ENCODE data around the gene TRAPPC10. TPM values are rescaled to one million over a fixed set of nuclear protein-coding genes. Genes with fewer than 3 reads are reported as not detected.
A peak's percentile ranks its signal among the peaks of the same experiment; 100 is the strongest.
"Not testable (repeated sequence)": the region's sequence is repeated elsewhere in the genome, so short reads cannot be mapped to it uniquely, and the experiment has no call there.

TRAPPC10 gene
- total RNA-seq, 1 donor from 2014 or later = 20.0 TPM

GRCh38 chr21:44090325-44090724 is 78.2 kb downstream of the TRAPPC10 start:
- DNase-seq (ENCODE audit: low read depth) = no peak
- TF ChIP-seq, protein P1, sequence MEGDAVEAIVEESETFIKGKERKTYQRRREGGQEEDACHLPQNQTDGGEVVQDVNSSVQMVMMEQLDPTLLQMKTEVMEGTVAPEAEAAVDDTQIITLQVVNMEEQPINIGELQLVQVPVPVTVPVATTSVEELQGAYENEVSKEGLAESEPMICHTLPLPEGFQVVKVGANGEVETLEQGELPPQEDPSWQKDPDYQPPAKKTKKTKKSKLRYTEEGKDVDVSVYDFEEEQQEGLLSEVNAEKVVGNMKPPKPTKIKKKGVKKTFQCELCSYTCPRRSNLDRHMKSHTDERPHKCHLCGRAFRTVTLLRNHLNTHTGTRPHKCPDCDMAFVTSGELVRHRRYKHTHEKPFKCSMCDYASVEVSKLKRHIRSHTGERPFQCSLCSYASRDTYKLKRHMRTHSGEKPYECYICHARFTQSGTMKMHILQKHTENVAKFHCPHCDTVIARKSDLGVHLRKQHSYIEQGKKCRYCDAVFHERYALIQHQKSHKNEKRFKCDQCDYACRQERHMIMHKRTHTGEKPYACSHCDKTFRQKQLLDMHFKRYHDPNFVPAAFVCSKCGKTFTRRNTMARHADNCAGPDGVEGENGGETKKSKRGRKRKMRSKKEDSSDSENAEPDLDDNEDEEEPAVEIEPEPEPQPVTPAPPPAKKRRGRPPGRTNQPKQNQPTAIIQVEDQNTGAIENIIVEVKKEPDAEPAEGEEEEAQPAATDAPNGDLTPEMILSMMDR (conservative IDR thresholded peaks at IDR 0.05; ENCODE audit: low read depth, low read length) = no peak
- H3K4me3 ChIP-seq (ENCODE audit: low read depth, low read length) = no peak overlapping the region

- TF ChIP-seq, protein P1 (conservative IDR thresholded peaks at IDR 0.05; ENCODE audit: low read depth, low read length) = no peak
- H3K4me3 ChIP-seq (ENCODE audit: low read depth, low read length) = no peak overlapping the region
- no peak for DNase-seq (ENCODE audit: low read depth)
These were observed 80.1 kb downstream of the TRAPPC10 start for GRCh38 chr21:44092211-44092610.

DNA sequence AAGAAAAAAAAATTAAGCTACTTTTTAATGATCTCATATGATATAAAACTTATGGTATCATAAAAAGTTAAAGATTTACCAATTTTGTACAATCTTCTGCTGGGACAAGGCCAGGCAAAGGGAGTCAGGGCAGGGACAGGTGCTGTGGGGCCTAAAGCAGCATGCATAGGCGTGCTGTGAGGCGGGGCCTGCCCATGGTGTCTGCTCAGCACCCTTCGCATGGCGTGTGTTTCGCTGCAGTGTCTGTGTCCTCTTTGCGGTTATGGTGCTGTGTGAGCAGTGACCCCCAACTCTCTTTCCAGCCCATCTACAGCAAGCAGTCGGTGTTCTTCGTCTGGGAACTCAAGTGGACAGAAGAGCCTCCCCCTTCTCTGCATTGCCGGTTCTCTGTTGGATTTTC is 81.7 kb downstream of the TRAPPC10 start:
- DNase-seq (ENCODE audit: low read depth) = no peak
- no peak overlapping the region for H3K4me3 ChIP-seq (ENCODE audit: low read depth, low read length)
- TF ChIP-seq, protein P1 (conservative IDR thresholded peaks at IDR 0.05; ENCODE audit: low read depth, low read length) = no peak

- DNase-seq (ENCODE audit: low read depth) = no peak
- TF ChIP-seq, protein P1 (conservative IDR thresholded peaks at IDR 0.05; ENCODE audit: low read depth, low read length) = no peak
- no peak overlapping the region for H3K4me3 ChIP-seq (ENCODE audit: low read depth, low read length)
These were observed 82.7 kb downstream of the TRAPPC10 start for GRCh38 chr21:44094832-44095231.

- not testable (repeated sequence) for DNase-seq (ENCODE audit: low read depth); H3K4me3 ChIP-seq (ENCODE audit: low read depth, low read length)
These were observed 86.4 kb downstream of the TRAPPC10 start for GRCh38 chr21:44098507-44098906.

- not testable (repeated sequence) for H3K4me3 ChIP-seq (ENCODE audit: low read depth, low read length); DNase-seq (ENCODE audit: low read depth)
These were observed 86.9 kb downstream of the TRAPPC10 start for GRCh38 chr21:44098964-44099363.

DNA sequence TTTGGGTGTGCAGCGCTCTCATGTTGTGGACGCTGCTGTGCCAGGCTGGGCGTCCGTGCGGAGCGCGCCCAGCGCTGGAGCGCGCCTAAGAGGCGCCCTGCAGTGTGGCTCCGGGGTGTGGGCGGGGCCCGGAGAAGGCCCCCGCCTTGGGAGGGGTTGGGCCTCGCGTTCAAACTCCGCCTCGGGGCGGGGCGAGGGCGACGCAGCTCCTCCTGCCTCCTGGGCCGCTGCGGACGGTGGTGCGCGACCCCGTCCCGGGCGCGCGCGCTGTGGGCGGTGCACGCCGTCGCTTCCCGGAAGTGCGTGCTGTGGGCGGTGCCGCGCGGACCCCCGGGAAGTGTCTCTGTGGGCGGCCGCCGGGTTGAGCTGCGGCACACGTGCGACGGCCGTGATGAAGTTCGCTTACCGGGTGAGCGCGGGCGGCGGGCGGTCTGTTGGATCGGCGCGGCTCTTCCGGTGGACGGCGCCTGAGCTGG is 95.0 kb downstream of the TRAPPC10 start, which contains the start of gene PWP2:
Gene PWP2 (plus strand): TSS at position 374 of the 476 bp plus-strand sequence. CDS start 18 bp downstream, at position 392.
- H3K4me3 ChIP-seq (ENCODE audit: low read depth, low read length) = peak within 1 kb of the TSS; percentile 37
- not testable (repeated sequence) for DNase-seq (ENCODE audit: low read depth)

DNA sequence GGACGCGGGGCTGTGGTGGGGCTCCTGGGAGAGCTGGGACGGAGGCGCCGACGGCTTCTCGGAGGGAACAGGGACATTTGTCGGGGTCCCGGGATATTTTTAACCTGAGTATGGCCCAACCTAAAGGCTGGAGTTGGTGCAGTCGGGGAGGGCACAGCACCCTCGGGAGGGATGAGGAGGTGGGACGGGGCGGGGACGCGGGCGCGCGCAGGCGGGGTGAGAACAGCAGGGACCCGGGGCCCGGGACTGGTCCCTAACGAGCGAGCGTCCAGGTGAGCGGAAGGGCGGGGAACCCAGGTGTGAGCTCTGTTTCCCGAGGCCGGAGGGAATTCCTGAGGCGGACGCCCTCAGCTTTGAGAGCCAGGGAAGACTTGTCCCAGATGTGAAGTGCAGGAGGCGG is 95.5 kb downstream of the TRAPPC10 start:
- peak overlapping the region; percentile 37 for H3K4me3 ChIP-seq (ENCODE audit: low read depth, low read length)
- not testable (repeated sequence) for DNase-seq (ENCODE audit: low read depth)

DNA sequence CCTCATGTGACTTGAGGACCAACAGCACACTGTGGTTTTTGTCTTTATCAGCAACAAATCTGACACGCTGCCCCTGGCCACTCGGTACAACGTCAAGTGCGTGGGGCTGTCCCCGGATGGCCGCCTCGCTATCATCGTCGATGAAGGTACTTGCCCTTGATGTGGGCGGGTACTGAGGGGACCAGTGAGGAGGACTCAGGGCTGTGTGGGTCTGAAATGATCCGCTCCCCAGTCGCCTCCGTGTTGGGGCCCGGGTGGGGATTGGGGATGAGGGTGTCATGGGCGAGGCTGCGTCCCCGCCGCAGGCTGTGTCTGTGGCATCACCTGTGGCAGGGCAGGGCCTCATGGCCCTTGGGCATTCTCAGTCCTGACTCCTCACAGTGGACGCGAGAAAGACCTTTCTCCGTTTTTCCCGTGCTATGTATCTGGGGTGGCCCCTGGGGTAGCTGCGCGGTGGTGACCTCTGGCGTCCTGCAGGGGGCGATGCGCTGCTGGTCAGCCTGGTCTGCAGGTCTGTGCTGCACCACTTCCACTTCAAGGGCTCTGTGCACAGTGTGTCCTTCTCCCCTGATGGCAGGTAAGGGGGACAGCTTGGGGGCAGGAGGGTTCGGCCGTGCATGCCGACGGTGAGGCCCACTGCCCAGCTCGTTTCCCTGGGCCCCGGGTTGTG is 101.7 kb downstream of the TRAPPC10 start:
- DNase-seq (ENCODE audit: low read depth); H3K4me3 ChIP-seq (ENCODE audit: low read depth, low read length): not testable (repeated sequence)

DNA sequence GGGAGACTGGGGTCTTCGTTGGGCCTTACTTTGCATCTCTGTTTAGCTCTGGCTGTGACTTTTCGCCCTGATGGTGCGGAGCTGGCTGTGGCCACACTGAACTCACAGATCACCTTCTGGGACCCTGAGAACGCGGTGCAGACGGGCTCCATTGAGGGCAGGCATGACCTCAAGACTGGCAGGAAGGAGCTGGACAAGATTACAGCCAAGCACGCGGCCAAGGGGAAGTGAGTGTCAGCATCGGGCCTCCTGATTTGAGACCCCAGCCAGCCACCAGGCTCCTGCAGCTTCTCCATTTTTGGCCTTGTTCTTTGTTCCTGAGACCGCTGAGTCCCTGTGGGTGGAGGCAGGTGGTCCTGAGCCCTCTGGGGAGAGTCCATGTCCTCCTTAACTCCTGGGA is 110.0 kb downstream of the TRAPPC10 start:
- not testable (repeated sequence) for H3K4me3 ChIP-seq (ENCODE audit: low read depth, low read length); DNase-seq (ENCODE audit: low read depth)

DNA sequence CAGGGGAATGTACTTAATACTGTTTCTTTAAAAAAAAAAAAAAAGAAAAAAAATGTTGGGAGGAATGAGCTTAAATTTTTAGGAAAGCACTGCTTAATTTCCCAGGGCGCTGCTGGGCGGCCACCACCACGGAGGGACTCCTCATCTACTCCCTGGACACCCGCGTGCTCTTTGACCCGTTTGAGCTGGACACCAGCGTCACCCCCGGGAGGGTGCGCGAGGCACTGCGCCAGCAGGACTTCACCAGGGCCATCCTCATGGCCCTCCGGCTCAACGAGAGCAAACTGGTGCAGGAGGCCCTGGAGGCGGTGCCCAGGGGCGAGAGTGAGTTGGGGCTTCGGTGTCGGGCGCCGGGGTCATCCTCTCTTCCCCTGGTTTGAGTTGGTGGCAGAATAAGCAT is 115.7 kb downstream of the TRAPPC10 start:
- not testable (repeated sequence) for H3K4me3 ChIP-seq (ENCODE audit: low read depth, low read length); DNase-seq (ENCODE audit: low read depth)

DNA sequence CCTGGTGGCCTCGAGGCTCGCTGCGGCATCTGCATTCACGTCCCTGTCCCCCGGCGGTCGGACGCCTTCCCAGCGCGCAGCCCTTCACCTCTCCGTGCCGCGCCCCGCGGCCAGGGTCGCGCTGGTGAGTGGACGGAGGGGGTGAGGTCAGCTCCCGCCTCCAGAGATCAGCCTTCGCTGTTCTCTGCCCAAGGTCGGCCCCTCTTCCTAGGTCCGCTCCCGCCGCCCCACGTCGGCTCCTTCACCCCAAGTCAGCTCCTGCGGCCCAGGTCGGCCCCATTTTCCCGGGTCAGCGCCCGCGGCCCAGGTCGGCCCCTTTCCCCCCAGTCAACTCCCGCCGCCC is 121.6 kb downstream of the TRAPPC10 start:
- not testable (repeated sequence) for DNase-seq (ENCODE audit: low read depth)
- H3K4me3 ChIP-seq (ENCODE audit: low read depth, low read length) = peak overlapping the region; percentile 35

- H3K4me3 ChIP-seq (ENCODE audit: low read depth, low read length); DNase-seq (ENCODE audit: low read depth): not testable (repeated sequence)
These were observed 122.6 kb downstream of the TRAPPC10 start for GRCh38 chr21:44134732-44135131.

DNA sequence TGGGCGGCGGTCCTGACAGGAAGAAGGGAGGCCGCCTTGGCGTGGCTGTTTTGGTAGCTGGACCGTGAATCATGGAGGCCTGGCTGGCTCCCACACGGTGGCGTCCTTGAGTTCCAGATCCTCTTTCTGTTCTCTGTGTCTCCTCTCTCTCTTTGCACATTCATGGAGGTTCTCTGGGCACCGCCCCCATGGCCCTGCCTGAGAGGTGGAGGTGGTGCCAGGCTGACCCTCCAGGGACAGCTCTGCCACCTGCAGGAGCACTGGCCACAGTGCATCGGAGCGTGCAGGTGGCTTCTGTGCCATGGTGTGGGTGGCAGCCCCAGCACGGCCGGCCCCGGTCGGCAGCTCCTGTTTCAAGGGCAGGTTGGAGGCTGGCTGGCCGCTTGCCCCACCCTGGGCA is 125.9 kb downstream of the TRAPPC10 start:
- not testable (repeated sequence) for DNase-seq (ENCODE audit: low read depth); H3K4me3 ChIP-seq (ENCODE audit: low read depth, low read length)
